Small intestine (tissue), 7 donors: ENCODE results near the gene ZBTB42. TPM values are rescaled to one million over a fixed set of nuclear protein-coding genes. Genes with fewer than 3 reads are reported as not detected.

Experiments used
- DNase-seq, 2 donors: peaks; one replicate each; pipeline versions ENCODE4 v3.0.0 to v3.0.0-alpha.2; 2013
- FAIRE-seq: peaks from 2 replicates; lab custom pipeline; 2012; peaks lifted over from hg19 to GRCh38; lab: Jason Lieb, UNC
- H3K27ac ChIP-seq, 3 donors: one replicate each; pipeline ENCODE4 v1.5.1; 2013; ENCODE audit warnings: low read length in 2 of 3, mild to moderate bottlenecking in 2 of 3, control low read depth in 1 of 3, inconsistent platforms in 1 of 3, low read depth in 1 of 3, moderate library complexity in 1 of 3
- H3K27me3 ChIP-seq, 3 donors: one replicate each; pipeline ENCODE4 v1.6.1; 2013; ENCODE audit warnings: low read length in 3 of 3, inconsistent platforms in 1 of 3; ENCODE audit not compliant: control insufficient read depth in 3 of 3, insufficient read depth in 3 of 3
- H3K36me3 ChIP-seq, 3 donors: one replicate each; pipeline ENCODE4 v1.6.1; 2013; ENCODE audit warnings: low read length in 3 of 3, inconsistent platforms in 1 of 3, low read depth in 1 of 3, mild to moderate bottlenecking in 1 of 3, moderate library complexity in 1 of 3; ENCODE audit not compliant: control insufficient read depth in 3 of 3, insufficient read depth in 2 of 3
- H3K4me1 ChIP-seq, 3 donors: one replicate each; pipeline ENCODE4 v1.6.1; 2013; ENCODE audit warnings: low read length in 2 of 3, inconsistent platforms in 1 of 3, low read depth in 1 of 3, mild to moderate bottlenecking in 1 of 3, moderate library complexity in 1 of 3; ENCODE audit not compliant: control insufficient read depth in 3 of 3, insufficient read depth in 2 of 3
- H3K4me3 ChIP-seq, 3 donors: one replicate each; pipeline ENCODE4 v1.5.1; 2013; ENCODE audit warnings: low read length in 3 of 3, control low read depth in 1 of 3, inconsistent platforms in 1 of 3, low read depth in 1 of 3, mild to moderate bottlenecking in 1 of 3, moderate library complexity in 1 of 3
- H3K9me3 ChIP-seq, 2 donors: one replicate each; pipeline ENCODE4 v1.6.1; 2013; ENCODE audit warnings: low read depth in 1 of 2, low read length in 1 of 2; ENCODE audit not compliant: control insufficient read depth in 2 of 2, insufficient read depth in 1 of 2
- WGBS, 3 donors: extraction: QIAGEN DNeasy Blood & Tissue Kit; methylation state at CpG; one replicate each; pipeline ENCODE4 v1.1.7; 2013; 5-methylcytosine and 5-hydroxymethylcytosine counted together
- polyA plus RNA-seq, 4 donors: library from polyadenylated mRNA; stranded (reverse) in 3 of 4; unstranded in 1 of 4; fragments of 200-250 nt in 3 of 4; fragments of 120-200 nt in 1 of 4; gene quantifications; one replicate each; pipeline versions ENCODE4 v1.2.1 to v1.2.3, GENCODE V29; 2013
- donor health status: healthy with polysubstance abuse.
- donor health status: control.
- donor health status: control.
- donor health status: Bipolar disorder and iron deficiency.
- donor health status: healthy.

ZBTB42 gene
- polyA plus RNA-seq, 4 donors, result 2.7 to 6.6 (median 5.4) TPM

DNA sequence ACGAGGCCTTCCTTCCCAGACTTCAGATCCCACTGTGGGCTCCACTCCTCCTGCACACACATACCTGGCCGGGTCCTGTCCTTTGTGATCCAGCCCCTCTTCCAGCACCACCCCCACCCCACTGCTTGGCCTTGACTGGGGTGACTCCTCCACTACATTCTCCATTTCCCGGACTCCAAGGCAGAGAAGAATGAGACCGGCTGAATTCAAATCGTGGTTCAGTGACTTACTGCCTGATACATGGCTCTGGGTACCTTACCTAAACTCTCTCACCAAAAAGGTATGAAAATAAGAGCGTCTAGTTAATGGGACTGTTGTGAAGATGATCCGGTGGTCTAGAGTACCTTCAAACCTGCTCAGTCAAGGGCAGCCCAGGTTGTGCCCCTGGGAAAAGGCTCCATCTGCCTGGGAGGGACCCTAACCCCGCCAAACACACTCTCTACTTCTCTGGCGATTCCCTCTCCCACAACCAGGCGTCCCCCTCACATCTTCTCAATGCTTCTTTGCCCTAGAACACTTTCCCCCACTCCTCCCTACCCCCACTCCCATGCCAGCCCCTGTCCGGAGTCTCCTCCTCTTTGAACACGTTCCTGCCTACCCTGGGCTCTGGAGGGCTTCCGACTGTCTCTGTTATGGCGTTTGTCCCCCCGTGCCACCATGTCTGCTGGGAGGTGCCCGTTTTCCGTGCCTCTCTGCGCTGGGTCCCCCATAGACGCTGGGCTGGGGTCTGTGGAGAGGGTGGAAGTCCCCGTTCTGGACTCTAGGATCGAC lies 1.5 kb upstream of the ZBTB42 start:
- peak overlapping the region; percentile 42 to 91 (median 87) for H3K27ac ChIP-seq
- DNase-seq (peak in 1 of 2 donors; percentile 46), FAIRE-seq (no peak)
- H3K4me1 ChIP-seq, result peaks cover 2 to 46% (median 3%) of the 10 kb centered on the region in 3 donors
- no peaks in the 10 kb centered on the region for H3K27me3 ChIP-seq
- peak overlapping the region in 1 of 3 donors; percentile 68 for H3K4me3 ChIP-seq
- WGBS, 3 donors, result 39 to 49% (median 46%) methylated on average over 21 of the region's 21 CpGs
- H3K9me3 ChIP-seq, result no peaks in the 10 kb centered on the region
- H3K36me3 ChIP-seq, result peaks cover 0 to 21% (median 0%) of the 10 kb centered on the region in 3 donors

DNA sequence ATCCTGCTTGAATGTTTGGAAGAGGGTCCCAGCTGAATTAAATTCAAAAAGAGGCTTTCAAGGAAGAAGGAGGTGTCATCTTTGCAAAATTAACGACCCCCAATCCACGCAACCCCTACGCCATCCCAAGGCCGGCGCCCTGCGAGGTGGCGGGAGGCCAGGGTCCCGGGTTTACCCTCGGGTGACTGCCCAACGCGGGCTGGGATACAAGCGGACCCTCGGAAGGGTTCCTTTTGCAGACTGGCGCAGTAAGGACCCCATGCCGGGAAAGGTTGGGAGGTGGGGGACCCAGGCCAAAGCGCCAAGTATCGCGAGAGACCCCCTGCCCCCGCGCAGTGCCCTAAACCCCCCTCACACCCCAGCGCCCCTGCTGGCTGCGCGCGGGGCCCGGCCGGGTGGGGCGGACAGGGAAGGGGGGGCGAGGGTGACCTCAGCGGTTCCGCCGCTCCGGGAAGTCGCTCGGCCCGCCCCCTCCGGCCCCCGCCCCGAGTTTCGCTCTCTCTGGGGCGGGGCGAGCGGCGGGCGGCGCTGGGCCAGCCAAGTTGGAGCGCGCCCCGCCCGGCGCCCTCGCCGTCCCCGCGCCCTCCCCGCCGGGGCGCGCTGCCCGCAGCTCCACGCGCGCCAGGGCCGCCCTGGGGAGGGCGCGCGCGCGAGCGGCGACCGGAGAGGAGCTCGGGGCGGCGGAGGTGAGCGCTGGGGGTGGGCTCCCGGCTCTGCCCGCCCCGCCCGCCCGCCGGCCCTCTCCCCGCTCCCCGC lies 708 bp upstream of the ZBTB42 start:
- Histone ChIP-seq H3K4me1 (peaks cover 2 to 46% (median 3%) of the 10 kb centered on the region in 3 donors), H3K4me3 (peak overlapping the region; percentile 56 to 68 (median 61)), H3K27me3 (no peaks in the 10 kb centered on the region), H3K27ac (peak overlapping the region; percentile 87 to 91 (median 87)), H3K36me3 (peaks cover 0 to 23% (median 0%) of the 10 kb centered on the region in 3 donors), H3K9me3 (no peaks in the 10 kb centered on the region)
- DNase-seq (peak; percentile 82 to 93), FAIRE-seq (no peak)
- WGBS, 3 donors, result 3 to 10% (median 6%) methylated on average over 29 to 83 of the region's 83 CpGs

DNA sequence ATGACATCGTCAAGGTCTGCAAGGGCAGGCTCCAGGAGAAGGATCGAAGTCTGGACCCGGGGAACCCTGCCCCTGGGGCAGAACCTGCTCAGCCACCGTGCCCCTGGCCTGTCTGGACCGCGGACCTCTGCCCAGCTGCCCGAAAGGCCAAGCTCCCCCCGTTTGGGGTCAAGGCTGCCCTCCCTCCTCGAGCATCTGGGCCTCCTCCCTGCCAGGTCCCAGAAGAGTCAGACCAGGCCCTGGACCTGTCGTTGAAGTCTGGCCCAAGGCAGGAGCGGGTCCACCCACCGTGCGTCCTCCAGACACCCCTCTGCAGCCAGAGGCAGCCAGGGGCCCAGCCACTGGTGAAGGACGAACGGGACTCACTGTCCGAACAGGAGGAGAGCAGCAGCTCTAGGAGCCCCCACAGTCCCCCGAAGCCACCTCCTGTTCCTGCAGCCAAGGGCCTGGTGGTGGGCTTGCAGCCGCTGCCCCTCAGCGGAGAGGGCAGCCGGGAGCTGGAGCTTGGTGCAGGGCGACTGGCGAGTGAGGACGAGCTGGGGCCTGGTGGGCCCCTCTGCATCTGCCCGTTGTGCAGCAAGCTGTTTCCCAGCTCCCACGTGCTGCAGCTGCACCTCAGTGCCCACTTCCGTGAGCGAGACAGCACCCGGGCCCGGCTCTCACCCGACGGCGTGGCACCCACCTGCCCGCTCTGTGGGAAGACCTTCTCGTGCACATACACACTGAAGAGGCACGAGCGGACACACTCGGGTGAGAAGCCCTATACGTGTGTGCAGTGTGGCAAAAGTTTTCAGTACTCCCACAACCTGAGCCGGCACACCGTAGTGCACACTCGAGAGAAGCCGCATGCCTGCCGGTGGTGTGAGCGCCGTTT lies 856 bp downstream of the ZBTB42 start:
- FAIRE-seq, result no peak
- 58 to 76% (median 71%) methylated on average over 33 to 45 of the region's 45 CpGs for WGBS, 3 donors
- H3K4me1 ChIP-seq, result peaks cover 2 to 37% (median 3%) of the 10 kb centered on the region in 3 donors

DNA sequence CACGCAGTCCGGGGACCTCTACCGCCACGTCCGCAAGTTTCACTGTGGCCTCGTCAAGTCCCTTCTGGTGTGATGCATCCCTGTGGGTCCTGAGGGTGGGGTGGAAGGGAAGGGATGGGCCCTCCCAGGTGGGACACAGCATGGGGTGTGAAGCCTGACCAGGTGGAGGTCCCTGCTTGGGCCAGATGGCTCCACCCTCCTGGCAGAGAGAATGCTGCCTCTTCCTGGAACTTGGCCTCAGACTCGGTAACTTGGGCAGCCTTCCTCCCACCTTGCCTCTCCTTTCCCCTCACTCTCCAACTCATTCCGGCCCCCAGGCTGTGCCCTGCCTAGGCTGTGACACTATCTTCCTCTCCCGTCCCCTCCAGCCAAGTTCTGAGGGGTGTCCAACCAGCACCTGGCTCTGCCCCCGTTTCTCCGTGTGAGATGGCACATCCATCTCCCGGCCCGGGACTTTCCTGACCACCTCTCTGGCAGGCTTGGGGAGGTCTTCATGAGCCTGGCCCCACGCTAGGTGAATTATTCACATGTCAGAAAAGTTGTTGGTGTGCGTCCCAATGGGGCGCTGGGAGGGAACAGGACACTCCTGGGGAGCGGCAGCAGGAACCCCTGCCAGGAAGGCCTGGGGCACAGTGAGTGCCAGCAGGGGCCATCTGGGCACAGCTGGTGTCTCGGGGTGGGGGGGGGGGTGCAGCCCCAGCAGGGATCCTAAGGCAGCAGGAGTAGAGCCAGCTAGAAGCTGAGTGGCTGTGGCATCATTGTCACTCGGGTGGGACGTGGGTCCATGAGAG lies 1.7 kb downstream of the ZBTB42 start:
- FAIRE-seq, result no peak
- Histone ChIP-seq H3K4me1 (peaks cover 2 to 28% (median 3%) of the 10 kb centered on the region in 3 donors), H3K27ac (no peak overlapping the region), H3K4me3 (no peak overlapping the region), H3K27me3 (no peaks in the 10 kb centered on the region), H3K9me3 (no peaks in the 10 kb centered on the region), H3K36me3 (peaks cover 0 to 23% (median 0%) of the 10 kb centered on the region in 3 donors)
- DNase-seq, result no peak
- 85 to 93% (median 90%) methylated on average over 19 to 20 of the region's 20 CpGs for WGBS, 3 donors

More for the DNA sequence above, 856 bp downstream of the ZBTB42 start:
- Histone ChIP-seq H3K36me3 (peaks cover 0 to 23% (median 0%) of the 10 kb centered on the region in 3 donors), H3K9me3 (no peaks in the 10 kb centered on the region), H3K4me3 (peak overlapping the region in 2 of 3 donors; percentile 50 to 56), H3K27ac (peak overlapping the region in 2 of 3 donors; percentile 68 to 82), H3K27me3 (no peaks in the 10 kb centered on the region)
- peak in 1 of 2 donors; percentile 41 for DNase-seq

DNA sequence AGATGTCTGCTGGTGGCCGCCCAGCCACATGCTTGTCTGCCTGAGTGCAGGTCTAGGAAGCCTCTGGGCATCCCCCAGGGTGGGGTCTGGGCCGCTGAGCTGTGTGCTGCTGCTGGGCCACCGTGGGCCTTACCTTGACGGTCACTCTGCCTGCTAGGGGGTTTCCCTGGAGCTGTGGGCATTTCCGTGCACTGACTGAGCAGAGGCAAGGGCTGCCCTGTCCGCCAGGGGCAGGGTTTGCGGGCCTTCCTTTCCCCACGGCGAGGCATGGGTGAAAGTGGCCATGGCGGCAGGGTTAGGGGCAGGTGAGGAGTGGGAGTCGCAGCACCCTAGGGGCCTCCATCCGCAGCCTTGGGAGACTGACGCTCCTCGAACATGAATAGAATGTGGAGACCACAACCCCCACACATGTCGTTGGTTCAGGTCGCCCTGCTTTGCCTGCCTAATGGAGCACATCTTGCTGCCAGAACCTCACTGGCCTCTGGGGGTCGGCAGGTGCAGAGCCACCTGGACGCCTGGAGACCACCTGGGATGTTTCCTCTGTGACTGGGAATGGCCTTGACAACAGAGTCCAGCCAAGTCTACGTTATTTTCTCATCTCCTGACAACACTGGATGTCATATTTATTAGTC lies 2.5 kb downstream of the ZBTB42 start:
- no peaks in the 10 kb centered on the region for H3K9me3 ChIP-seq
- WGBS, 3 donors, result 77 to 87% (median 84%) methylated on average over 19 of the region's 19 CpGs
- no peak overlapping the region for H3K27ac ChIP-seq
- H3K4me1 ChIP-seq, result peaks cover 2 to 24% (median 3%) of the 10 kb centered on the region in 3 donors
- FAIRE-seq (no peak), DNase-seq (no peak)
- H3K27me3 ChIP-seq, result no peaks in the 10 kb centered on the region
- H3K36me3 ChIP-seq, result peaks cover 0 to 23% (median 0%) of the 10 kb centered on the region in 3 donors
- H3K4me3 ChIP-seq, result no peak overlapping the region

DNA sequence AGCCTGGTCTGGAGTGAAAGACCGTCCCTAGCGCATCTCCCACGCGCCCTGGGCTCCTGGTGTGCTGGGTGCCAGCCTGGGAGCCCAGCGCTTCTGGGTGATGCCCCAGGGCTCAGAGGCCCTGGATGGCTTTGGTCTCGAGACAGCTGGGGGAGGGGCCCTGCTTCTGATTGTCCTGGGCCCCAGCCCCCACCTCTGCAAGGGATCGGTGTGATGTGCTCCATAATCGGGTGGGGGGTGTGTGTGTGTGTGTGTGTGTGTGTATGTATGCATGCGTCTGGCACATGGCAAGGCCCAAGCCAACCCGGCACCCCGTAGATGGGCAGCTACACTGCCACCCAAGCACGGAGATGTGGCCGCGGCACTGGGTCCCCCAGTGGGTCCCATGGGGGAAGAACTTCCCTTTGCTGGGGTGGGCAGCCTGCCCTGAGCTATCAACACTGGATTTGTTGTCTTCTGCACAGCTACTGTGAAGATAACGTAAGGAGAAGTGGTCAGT lies 3.1 kb downstream of the ZBTB42 start:
- 80 to 83% (median 82%) methylated on average over 15 of the region's 15 CpGs for WGBS, 3 donors
- Histone ChIP-seq H3K9me3 (no peaks in the 10 kb centered on the region), H3K4me3 (no peak overlapping the region), H3K4me1 (peaks cover 2 to 24% (median 3%) of the 10 kb centered on the region in 3 donors), H3K27me3 (no peaks in the 10 kb centered on the region), H3K36me3 (peaks cover 0 to 23% (median 0%) of the 10 kb centered on the region in 3 donors), H3K27ac (no peak overlapping the region)
- FAIRE-seq, result no peak
- DNase-seq, result no peak
